ENCODE measurements around the gene EXD2.

EXD2 gene

DNA sequence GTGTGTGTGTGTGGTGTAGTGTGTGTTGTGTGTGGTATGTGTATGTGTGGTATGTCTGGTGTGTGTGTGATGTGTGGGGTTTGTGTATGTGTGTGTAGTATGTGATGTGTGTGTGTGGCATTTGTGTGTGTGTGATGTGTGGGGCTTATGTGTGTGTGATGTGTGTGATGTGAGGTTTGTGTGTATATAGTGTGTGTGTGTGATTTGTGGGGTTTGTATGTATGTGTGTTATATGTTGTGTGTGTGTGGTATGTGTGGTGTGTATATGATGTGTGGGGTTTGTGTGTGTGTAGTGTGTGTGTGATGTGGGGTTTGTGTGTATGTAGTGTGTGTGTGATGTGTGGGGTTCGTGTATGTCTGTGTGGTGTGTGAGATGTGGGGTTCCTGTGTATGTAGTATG lies 78.1 kb downstream of the EXD2 start:
- H3K27ac ChIP-seq (ENCODE audit: low read depth, low read length): no peak overlapping the region
- no peak overlapping the region for H3K18ac ChIP-seq (ENCODE audit: low read length)
- H3K79me2 ChIP-seq (ENCODE audit: control insufficient read depth, insufficient read depth, low read length, poor library complexity): no peaks in the 10 kb centered on the region
- H2BK5ac ChIP-seq (ENCODE audit: low read depth, low read length, poor library complexity): no peak overlapping the region
- H2BK120ac ChIP-seq (ENCODE audit: insufficient read depth, low read length, poor library complexity): no peak overlapping the region
- H3K9me3 ChIP-seq (ENCODE audit: insufficient read depth, low read depth, low read length): no peaks in the 10 kb centered on the region
- H4K8ac ChIP-seq (ENCODE audit: low read depth, low read length): no peak overlapping the region
- H3K4me3 ChIP-seq (ENCODE audit: low read depth, low read length): no peak overlapping the region
- no peak overlapping the region for H2AK5ac ChIP-seq (ENCODE audit: low read length)
- no peaks in the 10 kb centered on the region for H3K79me1 ChIP-seq (ENCODE audit: low read length)
- no peak overlapping the region for H2BK12ac ChIP-seq (ENCODE audit: low read length)
- 100% methylated on average over 1 of the region's 1 CpG for WGBS (ENCODE audit: extremely low coverage, insufficient coverage, insufficient read length)
- no peak for DNase-seq
- no peak overlapping the region for H4K91ac ChIP-seq (ENCODE audit: low read depth, low read length)
- no peaks in the 10 kb centered on the region for H3K27me3 ChIP-seq (ENCODE audit: insufficient read depth, low read length)
- no peak overlapping the region for H3K4me2 ChIP-seq (ENCODE audit: low read length)
- H3K23ac ChIP-seq (ENCODE audit: low read length): peak overlapping the region; percentile 72
- no peak overlapping the region for H3K14ac ChIP-seq (ENCODE audit: low read length)
- H3K36me3 ChIP-seq (ENCODE audit: control insufficient read depth in 1 of 2, insufficient read depth in 2 of 2, low read length in 2 of 2): no peaks in the 10 kb centered on the region
- no peak overlapping the region for H2AFZ ChIP-seq (ENCODE audit: insufficient read depth, low read length, poor library complexity)
- H3K4ac ChIP-seq (ENCODE audit: low read depth, low read length): no peak overlapping the region
- H3K9ac ChIP-seq (ENCODE audit: low read length): no peak overlapping the region
- H3K4me1 ChIP-seq (ENCODE audit: control insufficient read depth in 1 of 2, insufficient read depth in 2 of 2, low read length in 2 of 2): no peaks in the 10 kb centered on the region
- H4K12ac ChIP-seq (ENCODE audit: low read depth, low read length): no peak overlapping the region

DNA sequence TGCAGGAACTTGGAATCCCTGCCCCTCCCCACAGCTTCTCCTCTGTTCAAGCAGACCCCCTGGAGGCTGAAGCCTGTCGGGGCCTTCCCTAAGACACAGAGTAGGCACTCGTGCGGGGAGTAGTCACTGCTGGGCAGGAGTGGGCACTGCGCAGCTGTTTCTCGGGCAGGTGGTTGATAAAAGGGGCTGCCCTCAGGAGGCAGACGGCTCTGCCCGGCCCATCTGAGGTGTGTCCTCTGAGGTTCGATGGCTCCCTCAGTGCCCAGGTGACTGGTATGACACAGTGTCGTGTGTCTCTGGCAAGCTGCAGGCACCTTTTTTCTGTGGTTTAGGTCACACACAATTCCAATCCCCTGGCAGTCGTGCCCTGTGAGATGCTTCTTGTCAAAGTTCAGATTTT lies 78.8 kb downstream of the EXD2 start:
- no peak overlapping the region for H3K4me2 ChIP-seq (ENCODE audit: low read length)
- no peaks in the 10 kb centered on the region for H3K27me3 ChIP-seq (ENCODE audit: insufficient read depth, low read length)
- no peak overlapping the region for H2AK5ac ChIP-seq (ENCODE audit: low read length)
- H3K36me3 ChIP-seq (ENCODE audit: control insufficient read depth in 1 of 2, insufficient read depth in 2 of 2, low read length in 2 of 2): no peaks in the 10 kb centered on the region
- H3K9me3 ChIP-seq (ENCODE audit: insufficient read depth, low read depth, low read length): no peaks in the 10 kb centered on the region
- no peaks in the 10 kb centered on the region for H3K79me2 ChIP-seq (ENCODE audit: control insufficient read depth, insufficient read depth, low read length, poor library complexity)
- no peak overlapping the region for H4K12ac ChIP-seq (ENCODE audit: low read depth, low read length)
- H3K4me3 ChIP-seq (ENCODE audit: low read depth, low read length): no peak overlapping the region
- H2AFZ ChIP-seq (ENCODE audit: insufficient read depth, low read length, poor library complexity): no peak overlapping the region
- no peak overlapping the region for H3K9ac ChIP-seq (ENCODE audit: low read length)
- no peak overlapping the region for H2BK120ac ChIP-seq (ENCODE audit: insufficient read depth, low read length, poor library complexity)
- H4K91ac ChIP-seq (ENCODE audit: low read depth, low read length): no peak overlapping the region
- no peak overlapping the region for H3K18ac ChIP-seq (ENCODE audit: low read length)
- H3K4ac ChIP-seq (ENCODE audit: low read depth, low read length): no peak overlapping the region
- no peaks in the 10 kb centered on the region for H3K79me1 ChIP-seq (ENCODE audit: low read length)
- no peak overlapping the region for H2BK12ac ChIP-seq (ENCODE audit: low read length)
- no peak overlapping the region for H4K8ac ChIP-seq (ENCODE audit: low read depth, low read length)
- no peaks in the 10 kb centered on the region for H3K4me1 ChIP-seq (ENCODE audit: control insufficient read depth in 1 of 2, insufficient read depth in 2 of 2, low read length in 2 of 2)
- no peak overlapping the region for H3K23ac ChIP-seq (ENCODE audit: low read length)
- H3K27ac ChIP-seq (ENCODE audit: low read depth, low read length): no peak overlapping the region
- no CpG with 5 or more reads among the region's 10 CpGs for WGBS (ENCODE audit: extremely low coverage, insufficient coverage, insufficient read length)
- no peak for DNase-seq
- H3K14ac ChIP-seq (ENCODE audit: low read length): no peak overlapping the region
- no peak overlapping the region for H2BK5ac ChIP-seq (ENCODE audit: low read depth, low read length, poor library complexity)

DNA sequence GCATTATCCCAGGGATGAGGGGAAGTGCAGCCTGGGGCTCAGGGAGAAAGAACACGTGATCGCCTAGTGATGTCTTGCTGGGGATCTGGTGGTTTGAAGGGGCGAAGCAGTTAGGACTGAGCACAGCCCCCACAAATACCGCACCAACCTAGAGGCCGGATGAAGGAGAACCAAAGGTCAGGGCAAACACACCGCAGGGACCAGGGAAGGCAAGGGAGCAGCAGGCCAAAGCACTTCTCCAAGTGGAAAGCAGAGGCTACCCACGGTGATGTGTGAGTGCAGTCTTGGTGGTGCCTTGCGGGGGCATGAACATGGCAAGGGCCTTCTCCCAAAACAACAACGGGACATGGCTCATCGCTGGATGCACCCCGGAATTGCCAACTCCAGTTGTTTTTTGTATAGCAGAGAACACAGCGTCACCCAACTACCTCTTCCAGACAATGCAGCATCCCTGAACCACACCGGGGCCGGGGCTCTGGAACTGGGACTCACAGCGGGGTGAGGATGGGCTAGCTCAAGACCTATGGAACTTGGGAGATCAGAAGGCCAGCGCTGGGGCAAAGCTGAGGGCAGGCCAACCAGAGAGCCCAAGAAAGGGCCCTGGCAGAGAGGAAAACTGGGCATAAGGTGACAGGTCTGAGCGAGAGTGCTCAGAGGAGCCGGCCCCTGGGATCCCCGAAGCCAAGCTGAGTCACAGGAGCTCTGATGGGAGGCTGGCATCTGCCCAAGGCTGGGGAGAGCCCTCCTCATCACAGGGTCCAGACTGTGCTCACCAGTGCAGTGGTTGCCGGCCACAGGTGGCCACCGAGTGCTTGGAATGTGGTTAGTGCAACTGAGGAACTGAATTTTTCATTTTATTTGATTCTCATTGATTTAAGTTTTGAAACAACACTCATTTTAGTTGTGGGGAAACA lies 79.8 kb downstream of the EXD2 start:
- no peak overlapping the region for H3K18ac ChIP-seq (ENCODE audit: low read length)
- no peak for DNase-seq
- H2AFZ ChIP-seq (ENCODE audit: insufficient read depth, low read length, poor library complexity): no peak overlapping the region
- WGBS (ENCODE audit: extremely low coverage, insufficient coverage, insufficient read length): no CpG with 5 or more reads among the region's 21 CpGs
- H2AK5ac ChIP-seq (ENCODE audit: low read length): no peak overlapping the region
- no peak overlapping the region for H2BK5ac ChIP-seq (ENCODE audit: low read depth, low read length, poor library complexity)
- no peaks in the 10 kb centered on the region for H3K9me3 ChIP-seq (ENCODE audit: insufficient read depth, low read depth, low read length)
- H3K79me1 ChIP-seq (ENCODE audit: low read length): no peaks in the 10 kb centered on the region
- no peaks in the 10 kb centered on the region for H3K27me3 ChIP-seq (ENCODE audit: insufficient read depth, low read length)
- H3K36me3 ChIP-seq (ENCODE audit: control insufficient read depth in 1 of 2, insufficient read depth in 2 of 2, low read length in 2 of 2): no peaks in the 10 kb centered on the region
- H3K4ac ChIP-seq (ENCODE audit: low read depth, low read length): no peak overlapping the region
- no peak overlapping the region for H2BK120ac ChIP-seq (ENCODE audit: insufficient read depth, low read length, poor library complexity)
- H2BK12ac ChIP-seq (ENCODE audit: low read length): no peak overlapping the region
- H3K27ac ChIP-seq (ENCODE audit: low read depth, low read length): no peak overlapping the region
- H3K4me3 ChIP-seq (ENCODE audit: low read depth, low read length): no peak overlapping the region
- no peaks in the 10 kb centered on the region for H3K79me2 ChIP-seq (ENCODE audit: control insufficient read depth, insufficient read depth, low read length, poor library complexity)
- no peak overlapping the region for H3K4me2 ChIP-seq (ENCODE audit: low read length)
- no peak overlapping the region for H4K91ac ChIP-seq (ENCODE audit: low read depth, low read length)
- no peak overlapping the region for H3K9ac ChIP-seq (ENCODE audit: low read length)
- no peaks in the 10 kb centered on the region for H3K4me1 ChIP-seq (ENCODE audit: control insufficient read depth in 1 of 2, insufficient read depth in 2 of 2, low read length in 2 of 2)
- no peak overlapping the region for H3K14ac ChIP-seq (ENCODE audit: low read length)
- H4K8ac ChIP-seq (ENCODE audit: low read depth, low read length): no peak overlapping the region
- no peak overlapping the region for H4K12ac ChIP-seq (ENCODE audit: low read depth, low read length)
- H3K23ac ChIP-seq (ENCODE audit: low read length): no peak overlapping the region

DNA sequence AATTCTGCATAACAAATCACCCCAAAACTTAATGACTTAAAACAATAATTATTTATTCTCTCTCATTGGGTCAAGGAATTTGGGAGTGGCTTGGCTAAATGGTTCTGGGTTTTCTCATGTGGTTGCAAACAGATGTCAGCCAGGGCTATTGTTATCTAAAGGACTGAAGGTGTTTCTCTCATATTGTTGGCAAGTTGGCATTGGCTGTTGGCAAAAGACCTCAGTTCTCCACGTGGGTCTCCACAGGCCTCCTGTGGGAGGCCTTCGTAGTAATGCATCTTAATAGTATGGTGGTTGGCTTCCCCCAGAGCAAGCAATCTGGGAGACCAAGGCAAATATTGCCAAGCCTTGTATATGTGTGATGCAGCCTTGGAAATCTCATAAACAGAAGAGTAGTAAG lies 83.0 kb downstream of the EXD2 start:
- no peak overlapping the region for H3K14ac ChIP-seq (ENCODE audit: low read length)
- no peak overlapping the region for H4K12ac ChIP-seq (ENCODE audit: low read depth, low read length)
- H3K36me3 ChIP-seq (ENCODE audit: control insufficient read depth in 1 of 2, insufficient read depth in 2 of 2, low read length in 2 of 2): no peaks in the 10 kb centered on the region
- H3K79me1 ChIP-seq (ENCODE audit: low read length): no peaks in the 10 kb centered on the region
- no peak overlapping the region for H2AFZ ChIP-seq (ENCODE audit: insufficient read depth, low read length, poor library complexity)
- H3K9me3 ChIP-seq (ENCODE audit: insufficient read depth, low read depth, low read length): no peaks in the 10 kb centered on the region
- no peaks in the 10 kb centered on the region for H3K4me1 ChIP-seq (ENCODE audit: control insufficient read depth in 1 of 2, insufficient read depth in 2 of 2, low read length in 2 of 2)
- H4K91ac ChIP-seq (ENCODE audit: low read depth, low read length): no peak overlapping the region
- H2BK5ac ChIP-seq (ENCODE audit: low read depth, low read length, poor library complexity): no peak overlapping the region
- H2AK5ac ChIP-seq (ENCODE audit: low read length): no peak overlapping the region
- no peak overlapping the region for H4K8ac ChIP-seq (ENCODE audit: low read depth, low read length)
- no peak for DNase-seq
- H3K4ac ChIP-seq (ENCODE audit: low read depth, low read length): no peak overlapping the region
- no CpG with 5 or more reads among the region's 2 CpGs for WGBS (ENCODE audit: extremely low coverage, insufficient coverage, insufficient read length)
- H3K9ac ChIP-seq (ENCODE audit: low read length): no peak overlapping the region
- H3K23ac ChIP-seq (ENCODE audit: low read length): no peak overlapping the region
- H3K4me3 ChIP-seq (ENCODE audit: low read depth, low read length): no peak overlapping the region
- no peak overlapping the region for H2BK120ac ChIP-seq (ENCODE audit: insufficient read depth, low read length, poor library complexity)
- H3K27ac ChIP-seq (ENCODE audit: low read depth, low read length): no peak overlapping the region
- no peak overlapping the region for H3K18ac ChIP-seq (ENCODE audit: low read length)
- H2BK12ac ChIP-seq (ENCODE audit: low read length): no peak overlapping the region
- H3K79me2 ChIP-seq (ENCODE audit: control insufficient read depth, insufficient read depth, low read length, poor library complexity): no peaks in the 10 kb centered on the region
- H3K4me2 ChIP-seq (ENCODE audit: low read length): no peak overlapping the region
- H3K27me3 ChIP-seq (ENCODE audit: insufficient read depth, low read length): no peaks in the 10 kb centered on the region

Measured in trophoblast cell (in vitro differentiated cells and primary cell).